GM23338 (cell line): ENCODE results near the gene SKIC8. TPM values are rescaled to one million over a fixed set of nuclear protein-coding genes. Genes with fewer than 3 reads are reported as not detected.

ENCODE experiments used
- ATAC-seq: fragments of 200-7000 bp; cut with Tn5 transposase; 3 replicates; pipeline ENCODE4 v1.9.1; 2020
- DNase-seq: peaks from one replicate; pipeline ENCODE4 v3.0.0-alpha.2; 2015; ENCODE audit warnings: low spot score
- H2AFZ ChIP-seq: fragments of 200-600 bp; sonication (generic); 2 replicates; pipeline ENCODE4 v1.8.0; 2016; ENCODE audit warnings: antibody characterized with exemption, mild to moderate bottlenecking, moderate library complexity
- H3F3A ChIP-seq: fragments of 200-600 bp; sonication (generic); replicated peaks from 2 replicates; pipeline ENCODE4 v1.8.0; 2017; ENCODE audit warnings: antibody characterized with exemption, mixed run types, low read depth
- H3K27ac ChIP-seq: fragments of 200-600 bp; sonication (generic); 2 replicates; pipeline ENCODE4 v1.6.1; 2016; ENCODE audit warnings: low read depth
- H3K27me3 ChIP-seq: fragments of 200-600 bp; sonication (generic); 2 replicates; pipeline ENCODE4 v1.8.0; 2016; ENCODE audit warnings: mild to moderate bottlenecking, mixed run types, moderate library complexity; ENCODE audit not compliant: insufficient read depth
- H3K36me3 ChIP-seq: fragments of 200-600 bp; sonication (generic); 2 replicates; pipeline ENCODE4 v1.8.0; 2016; ENCODE audit warnings: mild to moderate bottlenecking; ENCODE audit not compliant: insufficient read depth
- H3K4me1 ChIP-seq: fragments of 200-600 bp; sonication (generic); 2 replicates; pipeline ENCODE4 v1.8.0; 2016; ENCODE audit warnings: mild to moderate bottlenecking, moderate library complexity; ENCODE audit not compliant: insufficient read depth
- H3K4me2 ChIP-seq: fragments of 200-600 bp; sonication (generic); 2 replicates; pipeline ENCODE4 v1.7.1; 2017; ENCODE audit warnings: mixed run types
- H3K4me3 ChIP-seq: fragments of 200-600 bp; sonication (generic); 2 replicates; pipeline ENCODE4 v1.6.1; 2016; ENCODE audit warnings: mixed run types
- H3K79me2 ChIP-seq: fragments of 200-600 bp; sonication (generic); replicated peaks from 2 replicates; pipeline ENCODE4 v1.8.0; 2017; ENCODE audit warnings: mild to moderate bottlenecking; ENCODE audit not compliant: insufficient read depth
- H3K9me2 ChIP-seq: fragments of 200-600 bp; sonication (generic); 2 replicates; pipeline ENCODE4 v1.8.0; 2017; ENCODE audit not compliant: insufficient read depth
- H4K20me1 ChIP-seq: fragments of 200-600 bp; sonication (generic); replicated peaks from 2 replicates; pipeline ENCODE4 v1.8.0; 2017; ENCODE audit warnings: mild to moderate bottlenecking; ENCODE audit not compliant: insufficient read depth
- H3K27ac Mint-ChIP-seq: 2 replicates; pipeline ENCODE4 v1.8.0; 2020; ENCODE audit warnings: inconsistent platforms, mild to moderate bottlenecking, moderate library complexity, mixed read lengths
- H3K27me3 Mint-ChIP-seq: 3 replicates; pipeline ENCODE4 v1.8.0; 2022; ENCODE audit warnings: low read depth, mild to moderate bottlenecking, moderate library complexity, mixed read lengths, inconsistent platforms; ENCODE audit not compliant: insufficient read depth, poor library complexity
- H3K36me3 Mint-ChIP-seq: 3 replicates; pipeline ENCODE4 v1.8.0; 2021; ENCODE audit warnings: low read depth, mild to moderate bottlenecking, inconsistent platforms, moderate library complexity, mixed read lengths
- H3K4me1 Mint-ChIP-seq: 3 replicates; pipeline ENCODE4 v1.8.0; 2020; ENCODE audit warnings: mild to moderate bottlenecking, inconsistent platforms, mixed read lengths
- H3K4me3 Mint-ChIP-seq: 3 replicates; pipeline ENCODE4 v1.8.0; 2021; ENCODE audit warnings: moderate library complexity, mild to moderate bottlenecking, inconsistent platforms, mixed read lengths
- H3K9me3 Mint-ChIP-seq: 3 replicates; pipeline ENCODE4 v1.8.0; 2020; ENCODE audit warnings: moderate library complexity, mild to moderate bottlenecking, inconsistent platforms, mixed read lengths
- CTCF ChIP-seq, 2 experiments: fragments of 200-600 bp in 1 of 2; sonication (generic) in 1 of 2; conservative IDR thresholded peaks; 2 replicates each; pipeline versions ENCODE4 v1.5.1 to v1.6.1; 2016 to 2017; ENCODE audit warnings: antibody characterized with exemption in 2 of 2, low read depth in 2 of 2, mild to moderate bottlenecking in 2 of 2, moderate library complexity in 1 of 2
- ETS1 ChIP-seq: IDR thresholded peaks from 2 replicates; pipeline ENCODE4 v1.6.1; 2016; ENCODE audit warnings: antibody characterized with exemption
- EZH2 ChIP-seq: fragments of 200-600 bp; sonication (generic); IDR thresholded peaks from one replicate; pipeline ENCODE4 v1.8.0; 2017; ENCODE audit warnings: antibody characterized with exemption, mild to moderate bottlenecking, low read depth; ENCODE audit not compliant: unreplicated experiment
- REST ChIP-seq: IDR thresholded peaks from one replicate; pipeline ENCODE4 v1.6.1; 2018; ENCODE audit warnings: antibody characterized with exemption; ENCODE audit not compliant: unreplicated experiment
- STAT1 ChIP-seq: IDR thresholded peaks from one replicate; pipeline ENCODE4 v1.6.1; 2016; ENCODE audit warnings: antibody characterized with exemption; ENCODE audit not compliant: unreplicated experiment
- ZNF114 ChIP-seq: fragments of 250-450 bp; sonication (Bioruptor Pico); IDR thresholded peaks from 2 replicates; pipeline ENCODE4 v1.5.0; 2020; ENCODE audit warnings: mild to moderate bottlenecking, moderate library complexity
- ZNF462 ChIP-seq: fragments of 250-450 bp; sonication (Bioruptor Pico); IDR thresholded peaks from 2 replicates; pipeline ENCODE4 v1.5.0; 2020; ENCODE audit warnings: mild to moderate bottlenecking, moderate library complexity
- polyA plus RNA-seq: library from polyadenylated mRNA; unstranded; fragments of >200 nt; fragmentation: Nextera tagmentation; extraction: Ambion mirVana; gene quantifications from 2 replicates; pipeline ENCODE4 v1.2.1, GENCODE V29; 2016
- total RNA-seq: library from RNA; depleted of rRNA; stranded (reverse); fragments of >200 nt; shearing (Covaris generic); gene quantifications from 2 replicates; pipeline ENCODE4 v1.2.3, GENCODE V29; 2014

The SKIC8 gene
- total and polyA plus RNA-seq, 2 experiments from 2014 or later = 59.4 to 73.8 TPM

- ATAC-seq (no peak), DNase-seq (no peak)
- Mint-ChIP-seq H3K9me3 (no peaks in the 10 kb centered on the region), H3K27ac (no peak overlapping the region), H3K27me3 (peaks cover 19% of the 10 kb centered on the region), H3K36me3 (no peaks in the 10 kb centered on the region), H3K4me3 (no peak overlapping the region), H3K4me1 (peaks cover 21% of the 10 kb centered on the region)
- Histone ChIP-seq H3K9me2 (no peaks in the 10 kb centered on the region), H3F3A (0 out of 2 replicates have a peak, but pooled peaks cover 3% of the 10 kb centered on the region), H3K4me1 (peaks cover 4% of the 10 kb centered on the region), H2AFZ (no peak overlapping the region), H3K4me2 (no peak overlapping the region), H3K79me2 (no peaks in the 10 kb centered on the region), H4K20me1 (no peaks in the 10 kb centered on the region), H3K36me3 (no peaks in the 10 kb centered on the region), H3K4me3 (no peak overlapping the region), H3K27ac (no peak overlapping the region), H3K27me3 (no peaks in the 10 kb centered on the region)
- no peak for TF ChIP-seq REST
- TF ChIP-seq CTCF (conservative IDR thresholded peaks at IDR 0.05; ENCODE audit: low read depth in 2 of 2) = no peak
- TF ChIP-seq EZH2 = no peak
- no peak for TF ChIP-seq STAT1
- TF ChIP-seq ZNF462 (CRISPR knock-in tag) = no peak
- TF ChIP-seq ZNF114 (CRISPR knock-in tag) = no peak
- TF ChIP-seq ETS1 = no peak
Measured at GRCh38 chr15:78311292-78311691, 11.9 kb upstream of the SKIC8 start.
